ENCODE measurements around the gene DLX4. TPM values are rescaled to one million over a fixed set of nuclear protein-coding genes. Genes with fewer than 3 reads are reported as not detected.
A peak's percentile ranks its signal among the peaks of the same experiment; 100 is the strongest.

DLX4 gene
- total RNA-seq, 1 experiment from 2014 or later = 11.2 TPM

DNA sequence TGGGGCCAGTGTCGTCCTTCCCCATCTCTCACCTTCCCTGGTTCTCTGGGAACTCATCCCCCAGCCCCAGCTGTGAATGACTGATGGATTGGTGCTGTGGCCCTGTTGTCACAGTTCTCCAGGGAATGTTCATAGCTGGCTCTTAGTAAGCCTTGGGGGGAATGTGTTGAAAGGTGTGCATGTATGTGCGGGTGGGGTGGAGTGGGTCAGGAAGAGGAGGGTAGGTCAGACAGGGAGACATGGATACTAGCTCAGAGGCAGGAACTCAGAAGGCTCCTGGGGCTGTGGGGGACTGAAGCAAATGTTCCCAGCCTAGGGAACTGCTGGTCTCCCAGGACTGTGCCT, 4.3 kb downstream of the DLX4 start:
- intact Hi-C loops (cut with micrococcal nuclease; ENCODE audit: unreplicated experiment) (no loop called here), in situ Hi-C loops (cut with HindIII; ENCODE audit: low pct_unique_long_range_greater_than_20kb, low sequenced_read_pairs) (no loop called here)
- TF ChIP-seq CTCF (IDR thresholded peaks at IDR 0.05) = no peak
- H3K4me1 ChIP-seq (ENCODE audit: control insufficient read depth, insufficient read depth, low read length) = peaks cover 39% of the 10 kb centered on the region
- CTCF ChIA-PET = interaction anchor here (0.9 kb wide), 1 partner anchor 20 kb away, joined by 4 read pairs; no protein-coding TSS in a partner anchor
- DNase-seq (ENCODE audit: low read depth, low spot score) (no peak), ATAC-seq (no peak)
- H3K9me3 ChIP-seq (ENCODE audit: control insufficient read depth, insufficient read depth, low read depth, low read length) = no peaks in the 10 kb centered on the region
- H3K4me3 ChIP-seq (ENCODE audit: low read depth in 2 of 2, low read length in 2 of 2) = no peak overlapping the region
- no peaks in the 10 kb centered on the region for H3K27me3 ChIP-seq (ENCODE audit: control insufficient read depth, insufficient read depth, low read length)
- POLR2A ChIA-PET = interaction anchor here (0.5 kb wide), 1 partner anchor 87 kb away, joined by 4 read pairs; no protein-coding TSS in a partner anchor
- no peak overlapping the region for H3K27ac ChIP-seq (ENCODE audit: low read length)
- BruUV-seq (replicated peaks) = no TSS peak
- no peaks in the 10 kb centered on the region for H3K36me3 ChIP-seq (ENCODE audit: control insufficient read depth, insufficient read depth, low read length)

DNA sequence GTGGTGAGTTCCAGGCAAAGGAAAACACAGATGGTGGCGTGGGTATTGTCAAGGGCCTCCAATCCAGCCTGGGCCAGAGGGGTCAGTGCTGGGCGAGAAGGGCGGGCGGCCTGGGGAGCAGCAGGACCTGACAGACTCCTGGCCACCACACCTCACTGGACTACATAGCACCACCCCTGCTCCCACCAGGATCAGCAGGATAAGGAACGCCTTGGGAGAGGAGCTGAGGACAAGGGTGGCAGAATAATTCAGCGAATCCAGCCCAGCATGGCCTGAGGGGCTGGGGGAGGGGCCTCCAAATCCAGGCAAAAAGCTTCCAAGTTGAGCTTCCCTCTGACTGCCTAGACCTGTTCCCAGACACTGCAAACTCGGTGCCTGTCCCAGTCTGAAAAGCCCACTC, 6.5 kb downstream of the DLX4 start:
- ChIA-PET CTCF (interaction anchor here (0.5 kb wide), 1 partner anchor 67 kb away, joined by 3 read pairs; no protein-coding TSS in a partner anchor), POLR2A (no interaction called here)
- BruUV-seq (replicated peaks) = no TSS peak
- intact Hi-C loops (cut with micrococcal nuclease; ENCODE audit: unreplicated experiment) (no loop called here), in situ Hi-C loops (cut with HindIII; ENCODE audit: low pct_unique_long_range_greater_than_20kb, low sequenced_read_pairs) (no loop called here)
- peak overlapping the region; percentile 20; the same call in 1 of the 2 replicates for H3K27ac ChIP-seq (ENCODE audit: low read length)
- no peak for ATAC-seq
- no peaks in the 10 kb centered on the region for H3K36me3 ChIP-seq (ENCODE audit: control insufficient read depth, insufficient read depth, low read length)
- peaks cover 31% of the 10 kb centered on the region for H3K4me1 ChIP-seq (ENCODE audit: control insufficient read depth, insufficient read depth, low read length)
- TF ChIP-seq TCF7L2 (IDR thresholded peaks at IDR 0.05; ENCODE audit: low read depth, low read length) (no peak), CTCF (IDR thresholded peaks at IDR 0.05) (no peak), POLR2AphosphoS5 (IDR thresholded peaks at IDR 0.05; ENCODE audit: low read depth, low read length) (no peak), SIN3A (IDR thresholded peaks at IDR 0.05; ENCODE audit: borderline replicate concordance, insufficient read depth, low read depth, low read length) (no peak), REST (IDR thresholded peaks at IDR 0.05; ENCODE audit: insufficient read depth in 1 of 2, low read depth in 2 of 2, low read length in 1 of 2) (no peak)
- no peaks in the 10 kb centered on the region for H3K27me3 ChIP-seq (ENCODE audit: control insufficient read depth, insufficient read depth, low read length)
- H3K9me3 ChIP-seq (ENCODE audit: control insufficient read depth, insufficient read depth, low read depth, low read length) = no peaks in the 10 kb centered on the region
- no peak overlapping the region for H3K4me3 ChIP-seq (ENCODE audit: low read depth in 2 of 2, low read length in 2 of 2)
- no peak for DNase-seq (ENCODE audit: low read depth, low spot score)

Data from Panc1 (cell line).